ENCODE data around the gene APBB2.
"Not testable (repeated sequence)": the region's sequence is repeated elsewhere in the genome, so short reads cannot be mapped to it uniquely, and the experiment has no call there.

APBB2 gene

DNA sequence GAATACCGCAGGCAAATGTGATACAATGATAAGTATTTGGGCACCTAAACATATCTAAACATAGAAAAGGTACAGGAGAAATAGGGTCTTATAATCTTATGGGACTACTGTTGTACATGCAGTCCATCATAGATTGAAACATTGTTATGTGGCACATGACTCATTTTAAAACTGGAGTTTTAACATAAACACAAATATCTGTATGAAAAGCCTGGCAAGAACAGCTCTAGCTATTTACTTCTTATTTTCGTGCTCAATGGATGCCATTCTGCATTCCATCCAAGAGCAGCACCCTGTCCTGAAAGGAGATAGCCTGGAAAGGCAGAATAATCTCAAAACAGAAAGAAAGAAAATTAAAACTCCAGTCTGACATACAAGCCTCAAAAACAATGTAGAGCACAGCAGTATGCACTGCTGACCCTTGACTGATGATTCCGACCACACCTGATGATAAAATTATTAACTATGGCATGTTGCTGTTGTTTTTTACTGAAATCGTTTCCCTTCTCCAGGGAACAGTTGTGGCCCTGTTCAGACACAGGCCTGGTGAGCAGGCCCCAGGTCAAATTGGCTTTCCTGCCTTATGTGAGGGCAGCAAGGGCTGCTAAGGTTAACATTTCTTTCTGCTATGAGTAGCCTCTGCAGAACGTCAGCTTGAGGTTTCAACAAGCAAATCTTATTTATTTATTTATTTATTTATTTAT is 152.7 kb downstream of the APBB2 start:
- DNase-seq (ENCODE audit: low read depth, low spot score) = no peak

- no peak for DNase-seq (ENCODE audit: low read depth, low spot score)
Observed at GRCh38 chr4:41060352-41061334, 153.7 kb downstream of the APBB2 start.

GRCh38 chr4:41059411-41059810 is 154.9 kb downstream of the APBB2 start:
- DNase-seq (ENCODE audit: low read depth, low spot score) = not testable (repeated sequence)

DNA sequence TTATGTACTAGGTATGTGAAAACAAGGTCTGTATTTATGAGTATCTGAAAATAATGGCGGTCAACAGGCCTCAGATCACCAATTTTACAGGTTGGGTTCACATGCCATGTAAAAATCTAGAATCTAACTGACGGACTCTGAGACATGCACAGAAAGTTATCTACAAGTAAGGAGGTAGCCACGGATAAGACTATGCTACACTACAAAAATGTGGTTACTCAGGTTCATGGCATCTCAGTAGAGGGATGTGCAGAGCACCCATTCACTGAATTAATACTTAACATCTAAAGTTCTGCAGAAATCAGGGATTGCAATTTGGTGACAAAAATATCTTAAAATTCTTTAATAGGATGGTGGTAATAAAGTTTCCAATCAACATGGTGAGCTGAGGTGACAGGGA is 155.9 kb downstream of the APBB2 start:
- no peak for DNase-seq (ENCODE audit: low read depth, low spot score)

GRCh38 chr4:41057467-41057866 is 156.9 kb downstream of the APBB2 start:
- no peak for DNase-seq (ENCODE audit: low read depth, low spot score)

- DNase-seq (ENCODE audit: low read depth, low spot score) = no peak
Observed at GRCh38 chr4:41052287-41052686, 162.1 kb downstream of the APBB2 start.

DNA sequence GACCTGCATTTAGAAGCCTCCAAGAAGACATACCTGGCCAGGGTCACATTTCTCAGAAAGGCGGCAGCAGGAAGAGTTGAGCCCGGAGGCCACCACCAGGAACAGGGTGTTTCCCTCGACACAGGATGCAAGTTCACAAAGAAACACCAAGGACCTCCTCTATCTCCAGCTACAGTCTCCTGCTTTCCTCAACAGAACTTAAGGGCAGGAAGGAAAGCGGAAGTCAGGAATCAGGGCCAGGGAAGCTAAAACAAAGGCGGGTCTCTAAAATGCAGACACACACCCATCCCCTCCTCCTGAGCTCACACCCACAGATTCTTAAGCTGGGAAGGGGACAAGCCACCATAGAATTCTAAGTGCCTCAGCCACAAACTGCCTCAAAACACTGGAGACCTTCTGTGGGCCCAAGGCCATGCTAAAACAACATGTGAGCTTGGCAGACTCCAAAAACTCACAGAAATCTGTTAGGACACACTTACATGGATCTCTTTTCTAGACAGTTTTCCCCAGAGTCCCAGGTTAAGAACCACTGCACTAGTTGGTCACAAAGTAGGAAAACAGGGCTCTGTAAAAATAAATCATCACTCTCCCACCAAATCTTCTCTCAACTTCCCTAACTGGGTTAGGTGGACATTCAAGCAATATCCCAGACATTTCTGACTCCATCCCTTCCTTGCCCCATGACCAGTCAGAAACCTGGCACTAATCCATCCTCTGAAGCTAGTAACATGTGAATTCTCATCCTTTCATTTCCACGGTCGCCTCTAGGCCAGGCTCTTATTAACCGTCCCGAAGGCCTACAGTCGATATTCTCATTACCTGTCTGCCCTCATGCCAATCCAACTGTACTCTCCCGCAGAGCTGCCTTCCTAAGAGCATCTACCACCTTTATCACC is 163.2 kb downstream of the APBB2 start:
- DNase-seq (ENCODE audit: low read depth, low spot score) = no peak

DNA sequence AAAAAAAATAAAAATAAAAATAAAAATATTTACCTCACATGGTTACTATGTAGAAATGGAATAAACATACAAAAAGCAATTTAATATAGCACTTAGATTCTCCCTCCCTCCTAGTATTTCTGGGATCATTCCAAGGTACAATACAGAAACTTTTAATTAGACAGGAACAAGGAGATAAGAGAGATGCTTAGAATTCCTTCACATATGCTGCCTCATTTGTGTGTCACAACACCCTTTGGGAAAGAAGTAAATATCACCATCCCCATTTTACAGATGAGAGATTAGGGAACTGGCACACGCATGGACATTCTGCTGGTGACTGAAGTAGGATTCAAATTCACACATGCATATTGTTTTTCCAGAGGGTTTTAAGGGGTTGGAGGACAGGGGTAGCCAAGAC is 164.2 kb downstream of the APBB2 start:
- no peak for DNase-seq (ENCODE audit: low read depth, low spot score)

- DNase-seq (ENCODE audit: low read depth, low spot score) = not testable (repeated sequence)
Observed at GRCh38 chr4:41049176-41049575, 165.2 kb downstream of the APBB2 start.

- DNase-seq (ENCODE audit: low read depth, low spot score) = no peak
Observed at GRCh38 chr4:41044791-41045190, 169.6 kb downstream of the APBB2 start.

GRCh38 chr4:41044165-41044564 is 170.2 kb downstream of the APBB2 start:
- DNase-seq (ENCODE audit: low read depth, low spot score) = no peak

GRCh38 chr4:41043465-41043864 is 170.9 kb downstream of the APBB2 start:
- no peak for DNase-seq (ENCODE audit: low read depth, low spot score)

DNA sequence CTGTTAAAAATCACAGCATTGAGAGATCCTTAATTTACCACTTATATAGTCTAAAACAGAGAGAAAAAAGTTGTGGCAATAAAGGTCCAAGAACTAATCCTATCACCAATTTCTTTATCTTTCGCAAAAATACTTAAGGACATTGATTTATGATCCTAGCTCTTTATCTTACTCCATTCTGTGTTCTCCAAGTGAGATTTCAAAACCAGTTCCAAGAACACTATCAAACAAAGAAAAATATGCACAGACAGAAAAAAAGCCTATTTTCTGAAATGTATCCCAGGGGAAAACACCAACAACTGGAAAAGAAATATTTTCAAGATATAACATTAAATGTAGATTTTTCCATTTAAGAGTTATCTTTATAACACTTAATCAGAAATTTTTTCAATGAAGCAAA is 172.8 kb downstream of the APBB2 start:
- DNase-seq (ENCODE audit: low read depth, low spot score) = no peak

DNA sequence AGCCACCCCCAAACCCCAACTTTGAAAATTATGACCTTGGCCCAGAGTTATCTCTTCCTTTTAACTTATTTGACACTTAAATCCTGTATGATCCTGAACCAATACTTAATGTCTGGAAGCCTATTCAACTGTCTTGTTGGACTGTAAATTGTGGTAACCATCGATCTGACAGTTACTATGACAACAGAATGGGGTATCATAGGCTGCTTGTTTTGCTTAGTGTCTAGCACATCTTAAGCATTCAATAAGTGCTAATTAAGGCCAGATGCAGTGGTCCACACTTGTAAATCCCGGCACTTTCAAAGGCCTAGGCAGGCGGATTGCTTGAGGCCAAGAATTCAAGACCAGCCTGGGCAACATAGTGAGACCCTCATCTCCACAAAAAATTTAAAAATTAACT is 175.0 kb downstream of the APBB2 start:
- DNase-seq (ENCODE audit: low read depth, low spot score) = no peak

- no peak for DNase-seq (ENCODE audit: low read depth, low spot score)
Observed at GRCh38 chr4:41038304-41038703, 176.0 kb downstream of the APBB2 start.

GRCh38 chr4:41029098-41029497 is 185.2 kb downstream of the APBB2 start:
- no peak for DNase-seq (ENCODE audit: low read depth, low spot score)

- no peak for DNase-seq (ENCODE audit: low read depth, low spot score)
Observed at GRCh38 chr4:41028392-41029076, 185.8 kb downstream of the APBB2 start.

GRCh38 chr4:41026971-41027370 is 187.4 kb downstream of the APBB2 start:
- DNase-seq (ENCODE audit: low read depth, low spot score) = no peak

DNA sequence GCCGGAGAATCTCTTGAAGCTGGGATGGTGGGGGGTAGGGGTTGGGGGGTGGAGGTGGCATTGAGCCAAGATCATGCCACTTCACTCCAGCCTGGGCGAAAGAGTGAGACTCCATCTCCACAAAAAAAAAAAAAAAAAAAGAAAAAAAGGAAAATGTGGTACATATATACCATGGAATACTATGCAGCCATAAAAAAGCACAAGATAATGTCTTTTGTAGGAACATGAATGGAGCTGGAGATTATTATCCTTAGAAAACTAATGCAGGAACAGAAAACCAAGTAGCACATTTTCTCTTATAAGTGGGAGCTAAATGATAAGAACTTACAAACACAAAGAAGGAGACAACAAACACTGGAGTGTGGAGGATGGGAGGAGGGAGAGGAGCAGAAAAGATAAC is 188.5 kb downstream of the APBB2 start:
- DNase-seq (ENCODE audit: low read depth, low spot score) = no peak

DNA sequence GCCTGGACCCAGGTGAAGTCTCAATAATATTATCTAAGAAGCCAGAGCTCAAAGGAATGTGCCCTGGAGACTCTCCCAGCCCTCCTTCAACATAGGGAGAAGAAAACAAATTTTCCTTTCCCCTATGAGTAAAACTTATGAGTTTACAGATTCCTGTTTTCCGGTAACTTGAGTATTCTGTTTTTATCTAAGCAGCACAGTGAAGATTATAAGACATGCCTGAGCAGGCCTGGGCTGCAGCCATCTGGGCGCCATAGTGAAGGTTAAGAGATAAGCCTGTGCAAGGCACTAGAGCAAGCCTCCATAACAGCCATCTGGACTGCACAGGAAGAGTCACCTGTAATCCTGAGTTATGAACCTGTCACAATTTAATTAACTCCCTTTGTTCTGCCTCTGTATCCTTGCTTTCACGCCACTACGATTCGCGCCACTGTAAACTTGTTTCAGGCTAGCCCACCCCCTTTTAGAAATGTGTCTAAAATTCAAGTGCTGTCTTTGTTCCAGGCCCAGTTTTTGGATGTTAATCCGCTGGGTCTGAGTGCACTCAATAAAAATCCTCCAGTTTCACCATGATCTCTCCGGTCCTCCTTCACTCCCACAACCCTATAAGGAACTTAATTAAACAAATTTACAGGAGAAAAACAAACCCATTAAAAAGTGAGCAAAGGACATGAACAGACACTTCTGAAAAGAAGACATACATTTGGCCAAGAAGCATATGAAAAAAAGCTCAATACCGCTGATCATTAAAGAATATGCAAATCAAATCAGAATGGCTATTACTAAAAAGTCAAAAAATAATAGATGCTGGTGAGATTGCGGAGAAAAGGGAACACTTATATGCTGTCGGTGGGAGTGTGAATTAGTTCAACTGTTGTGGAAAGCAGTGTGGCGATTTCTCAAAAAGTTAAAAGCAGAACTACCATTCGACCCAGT is 189.5 kb downstream of the APBB2 start:
- DNase-seq (ENCODE audit: low read depth, low spot score) = peak; percentile 20
